ENCODE data around the gene SLCO2A1. TPM values are rescaled to one million over a fixed set of nuclear protein-coding genes. Genes with fewer than 3 reads are reported as not detected.
A peak's percentile ranks its signal among the peaks of the same experiment; 100 is the strongest.

Gene SLCO2A1
- total RNA-seq, 4 donors from 2014 or later: 5.4 to 24.9 (median 9.2) TPM

DNA sequence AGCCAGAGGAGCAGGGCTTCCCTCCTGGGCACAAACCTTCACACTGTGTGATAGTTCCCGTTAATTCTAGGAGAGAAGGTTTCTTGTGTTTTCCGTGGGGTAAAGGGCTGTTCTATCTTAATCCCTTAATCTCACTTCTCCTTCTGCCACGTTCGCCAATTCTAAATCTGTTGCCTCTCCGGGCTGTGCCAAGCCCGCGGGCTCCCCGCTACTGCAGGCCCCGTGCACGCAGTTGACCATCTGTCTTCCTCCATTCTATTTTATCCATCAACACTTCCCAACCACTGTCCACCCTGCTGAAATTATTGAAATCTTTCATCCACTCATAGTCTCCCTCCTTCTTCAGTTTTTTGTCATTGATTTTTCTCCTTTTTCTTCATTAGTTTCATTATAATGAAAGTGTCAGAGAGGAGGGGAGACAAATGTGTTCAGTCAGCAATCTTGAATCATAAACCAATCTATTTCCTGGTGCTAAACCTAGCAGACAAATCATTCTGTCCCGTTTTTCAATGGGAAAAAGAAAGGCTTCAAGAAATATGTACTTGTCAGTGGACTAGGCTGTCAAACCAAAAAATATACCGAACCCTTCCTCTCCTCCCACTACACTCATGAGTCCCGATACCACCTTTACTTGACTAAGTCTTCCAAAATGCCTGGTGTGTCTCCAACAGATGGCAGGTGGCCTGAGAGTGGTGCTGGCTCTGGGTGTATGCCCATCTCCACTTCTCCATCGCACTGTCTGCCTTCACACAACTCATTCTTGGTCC lies 39.6 kb downstream of the SLCO2A1 start:
- 87 to 89% methylated on average over 14 of the region's 14 CpGs for WGBS, 2 donors
- intact Hi-C loops (cut with DNase I; ENCODE audit: low total_unique reads): no loop called here

GRCh38 chr3:133988631-133989161 lies 41.0 kb downstream of the SLCO2A1 start:
- H3K4me3 ChIP-seq (ENCODE audit: low read depth, poor library complexity, severe bottlenecking): no peak overlapping the region
- TF ChIP-seq POLR2A (IDR thresholded peaks at IDR 0.05) (no peak), CTCF (IDR thresholded peaks at IDR 0.05) (no peak)
- WGBS, 2 donors: 54 to 57% methylated on average over 9 of the region's 9 CpGs
- intact Hi-C loops (cut with DNase I; ENCODE audit: low total_unique reads): no loop called here
- peak in 1 of 2 donors; percentile 39 for DNase-seq (ENCODE audit: low spot score in 2 of 2)

More for the DNA sequence above, 39.6 kb downstream of the SLCO2A1 start:
- no peak overlapping the region for H3K4me3 ChIP-seq (ENCODE audit: low read depth, poor library complexity, severe bottlenecking)
- TF ChIP-seq POLR2A (IDR thresholded peaks at IDR 0.05): no peak
- no peak for TF ChIP-seq CTCF (IDR thresholded peaks at IDR 0.05)
- DNase-seq (ENCODE audit: low spot score in 2 of 2): peak in 1 of 2 donors; percentile 67

GRCh38 chr3:133987948-133988484 lies 41.7 kb downstream of the SLCO2A1 start:
- WGBS, 2 donors: 91 to 95% methylated on average over 2 of the region's 2 CpGs
- no peak for DNase-seq (ENCODE audit: low spot score in 2 of 2)
- no peak overlapping the region for H3K4me3 ChIP-seq (ENCODE audit: low read depth, poor library complexity, severe bottlenecking)
- TF ChIP-seq POLR2A (IDR thresholded peaks at IDR 0.05) (no peak), CTCF (IDR thresholded peaks at IDR 0.05) (no peak)
- intact Hi-C loops (cut with DNase I; ENCODE audit: low total_unique reads): no loop called here

GRCh38 chr3:133987136-133987535 lies 42.6 kb downstream of the SLCO2A1 start:
- intact Hi-C loops (cut with DNase I; ENCODE audit: low total_unique reads): no loop called here
- peak in 1 of 2 donors; percentile 42 for DNase-seq (ENCODE audit: low spot score in 2 of 2)
- TF ChIP-seq POLR2A (IDR thresholded peaks at IDR 0.05): no peak
- TF ChIP-seq CTCF (IDR thresholded peaks at IDR 0.05): no peak
- no peak overlapping the region for H3K4me3 ChIP-seq (ENCODE audit: low read depth, poor library complexity, severe bottlenecking)
- 52 to 59% methylated on average over 8 of the region's 8 CpGs for WGBS, 2 donors

DNA sequence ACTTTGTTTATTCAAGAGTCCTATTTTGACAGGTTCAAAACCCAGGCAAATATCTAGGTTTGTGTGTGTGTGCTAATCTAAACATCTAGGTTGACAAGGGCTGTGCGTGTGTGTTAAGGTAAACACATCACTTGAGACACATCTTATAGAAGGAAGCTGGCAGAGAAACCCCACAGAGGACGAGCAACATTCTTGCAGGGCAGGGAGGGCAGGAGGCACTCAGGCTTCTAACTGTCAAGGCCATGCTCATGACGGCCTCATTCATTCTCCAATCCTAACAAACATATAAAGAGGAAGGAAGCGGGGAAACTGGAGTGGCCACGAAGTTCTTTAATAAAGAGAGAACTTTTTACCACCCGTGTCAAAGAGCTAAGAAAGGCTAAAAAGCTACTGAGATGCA lies 43.4 kb downstream of the SLCO2A1 start:
- DNase-seq (ENCODE audit: low spot score in 2 of 2): peak in 1 of 2 donors; percentile 9
- intact Hi-C loops (cut with DNase I; ENCODE audit: low total_unique reads): no loop called here
- WGBS, 2 donors: 67% methylated on average over 6 of the region's 6 CpGs
- no peak overlapping the region for H3K4me3 ChIP-seq (ENCODE audit: low read depth, poor library complexity, severe bottlenecking)
- TF ChIP-seq POLR2A (IDR thresholded peaks at IDR 0.05) (no peak), CTCF (IDR thresholded peaks at IDR 0.05) (no peak)

Data from lower leg skin (tissue), 4 donors.